ENCODE measurements around the gene STARD8. TPM values are rescaled to one million over a fixed set of nuclear protein-coding genes. Genes with fewer than 3 reads are reported as not detected.

Gene STARD8
- polyA plus RNA-seq, 2 of the 4 experiments (the other 2 are of a cell fraction), result 1.6 to 1.7 TPM

DNA sequence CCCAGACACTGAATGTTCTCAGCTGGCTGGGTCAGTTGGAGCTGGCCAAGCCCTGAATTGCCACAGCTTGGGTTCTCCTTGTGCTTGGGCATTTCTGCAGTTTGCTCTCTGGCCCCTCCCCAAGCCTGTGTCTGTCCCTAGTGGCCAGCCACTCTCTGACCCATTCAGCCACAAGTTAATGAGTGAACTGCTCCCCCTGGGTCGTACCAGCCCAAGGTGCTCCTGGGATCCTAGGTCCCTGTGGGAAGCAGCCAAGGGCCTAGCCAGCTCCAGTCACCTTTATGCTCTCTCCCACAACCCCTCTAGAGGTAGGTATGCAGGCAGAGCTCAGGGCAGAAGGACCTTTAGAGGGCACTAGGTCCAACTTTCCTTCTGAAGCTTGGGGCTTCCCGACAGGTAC is 51.5 kb downstream of the STARD8 start:
- 89% methylated on average over 1 of the region's 2 CpGs for WGBS (ENCODE audit: missing lambda C conversion rate)
- H3K9me3 ChIP-seq, result no peaks in the 10 kb centered on the region
- ATAC-seq (peak; percentile 37 to 73; a peak in 3 of 6 replicates), FAIRE-seq (no peak), DNase-seq (ENCODE audit: low read depth in 1 of 2, low spot score in 1 of 2) (peak in 1 of 2 experiments; percentile 18)
- no peak for TF ChIP-seq EHMT2 (IDR thresholded peaks at IDR 0.05; ENCODE audit: low read depth)
- no peak for TF ChIP-seq ZNF302 (CRISPR knock-in tag; IDR thresholded peaks at IDR 0.05)
- no peak for TF ChIP-seq NR3C1 (IDR thresholded peaks at IDR 0.05)
- no peak for TF ChIP-seq HOXA7 (CRISPR knock-in tag; IDR thresholded peaks at IDR 0.05)
- TF ChIP-seq, protein P1, sequence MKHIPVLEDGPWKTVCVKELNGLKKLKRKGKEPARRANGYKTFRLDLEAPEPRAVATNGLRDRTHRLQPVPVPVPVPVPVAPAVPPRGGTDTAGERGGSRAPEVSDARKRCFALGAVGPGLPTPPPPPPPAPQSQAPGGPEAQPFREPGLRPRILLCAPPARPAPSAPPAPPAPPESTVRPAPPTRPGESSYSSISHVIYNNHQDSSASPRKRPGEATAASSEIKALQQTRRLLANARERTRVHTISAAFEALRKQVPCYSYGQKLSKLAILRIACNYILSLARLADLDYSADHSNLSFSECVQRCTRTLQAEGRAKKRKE (CRISPR knock-in tag; IDR thresholded peaks at IDR 0.05; ENCODE audit: low read depth), result no peak
- TF ChIP-seq CEBPB (IDR thresholded peaks at IDR 0.05), result no peak
- TF ChIP-seq, protein P2, sequence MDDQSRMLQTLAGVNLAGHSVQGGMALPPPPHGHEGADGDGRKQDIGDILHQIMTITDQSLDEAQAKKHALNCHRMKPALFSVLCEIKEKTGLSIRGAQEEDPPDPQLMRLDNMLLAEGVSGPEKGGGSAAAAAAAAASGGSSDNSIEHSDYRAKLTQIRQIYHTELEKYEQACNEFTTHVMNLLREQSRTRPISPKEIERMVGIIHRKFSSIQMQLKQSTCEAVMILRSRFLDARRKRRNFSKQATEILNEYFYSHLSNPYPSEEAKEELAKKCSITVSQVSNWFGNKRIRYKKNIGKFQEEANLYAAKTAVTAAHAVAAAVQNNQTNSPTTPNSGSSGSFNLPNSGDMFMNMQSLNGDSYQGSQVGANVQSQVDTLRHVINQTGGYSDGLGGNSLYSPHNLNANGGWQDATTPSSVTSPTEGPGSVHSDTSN (IDR thresholded peaks at IDR 0.05), result no peak
- TF ChIP-seq RAD21 (conservative IDR thresholded peaks at IDR 0.05 in 1 of 2, IDR thresholded peaks at IDR 0.05 in 1 of 2), result no peak
- no peak overlapping the region; a peak in 1 of 6 replicates for H3K27ac ChIP-seq
- ChIA-PET POLR2A (no interaction called here), CTCF (interaction anchor here (0.7 to 1.8 kb wide), 3 partner anchors 12 to 502 kb away, joined by 3 to 6 read pairs (median 5); no protein-coding TSS in a partner anchor)
- H3K4me3 ChIP-seq, result no peak overlapping the region
- peaks cover 21% of the 10 kb centered on the region for H3K4me1 ChIP-seq
- H3K4me2 ChIP-seq, result no peak overlapping the region

GRCh38 chrX:68699960-68700746 is 52.7 kb downstream of the STARD8 start:
- ATAC-seq, result no peak
- POLR2A ChIA-PET, result no interaction called here
- TF ChIP-seq HOXA7 (CRISPR knock-in tag; IDR thresholded peaks at IDR 0.05) (no peak), MAZ (IDR thresholded peaks at IDR 0.05; ENCODE audit: borderline replicate concordance, low read depth, low read length) (no peak), NR3C1 (IDR thresholded peaks at IDR 0.05) (no peak), HEYL (CRISPR knock-in tag; IDR thresholded peaks at IDR 0.05) (no peak), HOXB13 (CRISPR knock-in tag; IDR thresholded peaks at IDR 0.05; ENCODE audit: low read depth) (no peak)
- TF ChIP-seq, protein P3, sequence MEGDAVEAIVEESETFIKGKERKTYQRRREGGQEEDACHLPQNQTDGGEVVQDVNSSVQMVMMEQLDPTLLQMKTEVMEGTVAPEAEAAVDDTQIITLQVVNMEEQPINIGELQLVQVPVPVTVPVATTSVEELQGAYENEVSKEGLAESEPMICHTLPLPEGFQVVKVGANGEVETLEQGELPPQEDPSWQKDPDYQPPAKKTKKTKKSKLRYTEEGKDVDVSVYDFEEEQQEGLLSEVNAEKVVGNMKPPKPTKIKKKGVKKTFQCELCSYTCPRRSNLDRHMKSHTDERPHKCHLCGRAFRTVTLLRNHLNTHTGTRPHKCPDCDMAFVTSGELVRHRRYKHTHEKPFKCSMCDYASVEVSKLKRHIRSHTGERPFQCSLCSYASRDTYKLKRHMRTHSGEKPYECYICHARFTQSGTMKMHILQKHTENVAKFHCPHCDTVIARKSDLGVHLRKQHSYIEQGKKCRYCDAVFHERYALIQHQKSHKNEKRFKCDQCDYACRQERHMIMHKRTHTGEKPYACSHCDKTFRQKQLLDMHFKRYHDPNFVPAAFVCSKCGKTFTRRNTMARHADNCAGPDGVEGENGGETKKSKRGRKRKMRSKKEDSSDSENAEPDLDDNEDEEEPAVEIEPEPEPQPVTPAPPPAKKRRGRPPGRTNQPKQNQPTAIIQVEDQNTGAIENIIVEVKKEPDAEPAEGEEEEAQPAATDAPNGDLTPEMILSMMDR (IDR thresholded peaks at IDR 0.05), result no peak
- H3K9me3 ChIP-seq, result no peaks in the 10 kb centered on the region
- CTCF ChIA-PET, result interaction anchor here (1.4 to 3.6 kb wide), 2 partner anchors 10 to 188 kb away, joined by 6 to 24 read pairs; no protein-coding TSS in a partner anchor
- WGBS (ENCODE audit: missing lambda C conversion rate), result 64% methylated on average over 4 of the region's 7 CpGs
- H3K27ac ChIP-seq, result no peak overlapping the region
- H3K4me2 ChIP-seq, result no peak overlapping the region
- no peak for DNase-seq (ENCODE audit: low read depth in 1 of 2, low spot score in 1 of 2)
- H3K4me3 ChIP-seq, result no peak overlapping the region
- FAIRE-seq, result no peak
- peaks cover 12% of the 10 kb centered on the region for H3K4me1 ChIP-seq

DNA sequence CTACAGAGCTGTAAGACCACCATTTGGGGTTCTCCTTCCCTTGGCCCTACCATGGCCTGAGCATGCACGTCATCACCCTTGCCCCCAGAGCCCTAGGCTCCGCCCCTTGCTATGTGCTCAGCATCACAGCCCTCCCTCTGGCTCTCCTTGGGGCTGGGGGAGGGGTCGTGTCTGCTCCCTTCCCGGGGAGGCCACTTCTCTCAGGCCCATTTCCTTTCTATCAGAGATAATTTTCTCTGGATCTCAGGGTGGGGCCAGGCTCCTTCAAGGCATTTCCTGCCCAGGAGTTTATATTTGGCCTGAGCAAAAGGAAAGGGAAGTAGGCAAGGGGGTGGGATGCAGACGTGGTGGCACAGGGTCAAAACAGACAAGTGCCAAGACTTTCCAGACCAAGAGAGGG is 55.9 kb downstream of the STARD8 start:
- no peak for DNase-seq (ENCODE audit: low read depth in 1 of 2, low spot score in 1 of 2)
- WGBS (ENCODE audit: missing lambda C conversion rate), result 78% methylated on average over 5 of the region's 5 CpGs
- Histone ChIP-seq H3K4me3 (no peak overlapping the region), H3K27ac (no peak overlapping the region), H3K9me3 (no peaks in the 10 kb centered on the region), H3K4me2 (no peak overlapping the region), H3K4me1 (no peaks in the 10 kb centered on the region)
- ChIA-PET CTCF (interaction anchor here (3.6 kb wide), 1 partner anchor 7 kb away, joined by 24 read pairs; no protein-coding TSS in a partner anchor), POLR2A (no interaction called here)
- ATAC-seq, result no peak
- no peak for TF ChIP-seq GATA3 (IDR thresholded peaks at IDR 0.05; ENCODE audit: borderline replicate concordance)
- TF ChIP-seq RARB (CRISPR knock-in tag; IDR thresholded peaks at IDR 0.05), result no peak
- no peak for TF ChIP-seq EP300 (IDR thresholded peaks at IDR 0.05)
- no peak for TF ChIP-seq TP53 (CRISPR knock-in tag; IDR thresholded peaks at IDR 0.05)
- TF ChIP-seq FOSL2 (IDR thresholded peaks at IDR 0.05), result no peak
- no peak for TF ChIP-seq FOSL2 (CRISPR knock-in tag; IDR thresholded peaks at IDR 0.05)
- TF ChIP-seq HMGXB4 (CRISPR knock-in tag; IDR thresholded peaks at IDR 0.05; ENCODE audit: borderline replicate concordance), result no peak
- TF ChIP-seq HEYL (CRISPR knock-in tag; IDR thresholded peaks at IDR 0.05), result no peak
- FAIRE-seq, result no peak

Measured in A549 (cell line).